GM10248 (cell line): ENCODE measurements around the gene SCRN3.
"Not testable (repeated sequence)": the region's sequence is repeated elsewhere in the genome, so short reads cannot be mapped to it uniquely, and the experiment has no call there.

Experiments
- CTCF ChIA-PET: fragments of 300-600 bp; sonication (Branson Sonifier 250); formaldehyde crosslinking; extraction: SDS; loops from one replicate; lab custom pipeline; 2021; ENCODE audit warnings: antibody characterized with exemption; lab: Yijun Ruan, JAX
- POLR2A ChIA-PET: fragments of 350-650 bp; sonication (Branson Sonifier 250); formaldehyde crosslinking; extraction: SDS; loops from one replicate; lab custom pipeline; 2020; ENCODE audit warnings: antibody characterized with exemption; lab: Yijun Ruan, JAX
- DNase-seq: peaks from one replicate; pipeline ENCODE4 v3.0.0; 2012; ENCODE audit errors: extremely low spot score
- TF ChIP-seq, protein P1 (sequence below): IDR thresholded peaks from 2 replicates; pipeline ENCODE4 v1.5.1; 2012; ENCODE audit warnings: mild to moderate bottlenecking, low read depth; ENCODE audit errors: extremely low read depth, missing control alignments, control extremely low read depth

SCRN3 gene, protein sequence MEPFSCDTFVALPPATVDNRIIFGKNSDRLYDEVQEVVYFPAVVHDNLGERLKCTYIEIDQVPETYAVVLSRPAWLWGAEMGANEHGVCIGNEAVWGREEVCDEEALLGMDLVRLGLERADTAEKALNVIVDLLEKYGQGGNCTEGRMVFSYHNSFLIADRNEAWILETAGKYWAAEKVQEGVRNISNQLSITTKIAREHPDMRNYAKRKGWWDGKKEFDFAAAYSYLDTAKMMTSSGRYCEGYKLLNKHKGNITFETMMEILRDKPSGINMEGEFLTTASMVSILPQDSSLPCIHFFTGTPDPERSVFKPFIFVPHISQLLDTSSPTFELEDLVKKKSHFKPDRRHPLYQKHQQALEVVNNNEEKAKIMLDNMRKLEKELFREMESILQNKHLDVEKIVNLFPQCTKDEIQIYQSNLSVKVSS

DNA sequence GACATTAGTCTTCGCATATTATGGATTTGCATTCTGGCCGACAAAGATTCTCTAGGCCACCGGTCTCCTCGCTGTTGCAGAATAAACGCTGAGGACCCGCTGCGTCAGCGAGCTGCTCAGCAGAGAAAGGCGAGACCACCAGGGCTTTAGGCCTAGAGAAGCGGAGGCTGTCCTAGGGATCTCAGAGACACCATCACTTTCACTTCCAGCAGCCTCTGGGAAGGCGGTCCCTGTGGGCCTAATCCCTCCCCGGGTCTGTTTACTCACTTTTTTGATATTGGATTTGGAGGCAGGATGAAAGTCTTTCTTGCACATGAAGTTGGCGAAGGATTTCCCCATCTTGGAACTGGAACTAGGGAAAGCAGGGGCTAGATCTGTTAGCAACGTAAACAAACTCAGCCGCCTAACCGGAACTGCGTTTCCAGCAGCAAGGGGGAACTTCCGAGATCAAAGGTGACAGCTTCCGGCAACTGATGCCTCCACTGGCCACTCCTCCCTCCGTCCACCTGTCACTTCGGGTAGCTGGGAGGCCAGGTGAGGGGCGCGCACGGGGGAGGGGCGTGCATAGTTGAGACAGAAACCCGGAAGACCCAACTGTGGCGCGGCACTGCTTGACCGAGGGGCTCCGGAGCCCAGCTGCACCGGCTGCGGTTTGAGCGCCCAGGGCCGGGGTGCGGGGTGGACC, at the start of gene SCRN3:
Gene SCRN3 (plus strand): TSS at position 447 of the 685 bp plus-strand sequence. CDS start 2,554 bp downstream, outside the sequence.
- CTCF ChIA-PET, result interaction anchor here (0.9 to 1.4 kb wide), 6 partner anchors 10 to 152 kb away, joined by 3 to 4 read pairs (median 3); partner anchors contain the start of gene GPR155
- POLR2A ChIA-PET, result interaction anchor here (0.5 kb wide), 1 partner anchor 432 kb away, joined by 3 read pairs; no protein-coding TSS in a partner anchor
- TF ChIP-seq, protein P1, sequence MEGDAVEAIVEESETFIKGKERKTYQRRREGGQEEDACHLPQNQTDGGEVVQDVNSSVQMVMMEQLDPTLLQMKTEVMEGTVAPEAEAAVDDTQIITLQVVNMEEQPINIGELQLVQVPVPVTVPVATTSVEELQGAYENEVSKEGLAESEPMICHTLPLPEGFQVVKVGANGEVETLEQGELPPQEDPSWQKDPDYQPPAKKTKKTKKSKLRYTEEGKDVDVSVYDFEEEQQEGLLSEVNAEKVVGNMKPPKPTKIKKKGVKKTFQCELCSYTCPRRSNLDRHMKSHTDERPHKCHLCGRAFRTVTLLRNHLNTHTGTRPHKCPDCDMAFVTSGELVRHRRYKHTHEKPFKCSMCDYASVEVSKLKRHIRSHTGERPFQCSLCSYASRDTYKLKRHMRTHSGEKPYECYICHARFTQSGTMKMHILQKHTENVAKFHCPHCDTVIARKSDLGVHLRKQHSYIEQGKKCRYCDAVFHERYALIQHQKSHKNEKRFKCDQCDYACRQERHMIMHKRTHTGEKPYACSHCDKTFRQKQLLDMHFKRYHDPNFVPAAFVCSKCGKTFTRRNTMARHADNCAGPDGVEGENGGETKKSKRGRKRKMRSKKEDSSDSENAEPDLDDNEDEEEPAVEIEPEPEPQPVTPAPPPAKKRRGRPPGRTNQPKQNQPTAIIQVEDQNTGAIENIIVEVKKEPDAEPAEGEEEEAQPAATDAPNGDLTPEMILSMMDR, result no peak
- peak; percentile 93 for DNase-seq

DNA sequence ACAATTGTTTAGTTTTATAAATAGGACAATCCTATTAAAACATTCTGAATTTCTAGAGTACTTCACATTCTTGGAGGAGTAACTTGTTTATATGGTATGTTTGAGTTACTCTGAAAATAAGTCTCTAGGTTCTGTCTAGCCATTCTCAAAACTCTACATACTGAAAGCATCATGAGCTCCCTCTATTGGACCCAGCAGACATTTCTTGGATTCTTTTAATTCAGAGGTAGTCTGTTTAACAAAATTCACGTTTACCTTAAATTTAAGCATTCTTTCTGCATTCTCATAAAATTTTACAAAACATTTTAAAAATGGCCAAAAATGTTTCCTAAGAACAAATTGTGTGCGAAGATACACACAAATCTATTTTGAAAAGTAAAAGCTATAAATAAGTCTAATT, 45.5 kb upstream of the SCRN3 start:
- TF ChIP-seq, protein P1, result no peak
- CTCF ChIA-PET, result interaction anchor here (1.9 to 2.9 kb wide), 2 partner anchors 9 to 13 kb away, joined by 5 to 17 read pairs; no protein-coding TSS in a partner anchor
- no peak for DNase-seq
- POLR2A ChIA-PET, result no interaction called here

DNA sequence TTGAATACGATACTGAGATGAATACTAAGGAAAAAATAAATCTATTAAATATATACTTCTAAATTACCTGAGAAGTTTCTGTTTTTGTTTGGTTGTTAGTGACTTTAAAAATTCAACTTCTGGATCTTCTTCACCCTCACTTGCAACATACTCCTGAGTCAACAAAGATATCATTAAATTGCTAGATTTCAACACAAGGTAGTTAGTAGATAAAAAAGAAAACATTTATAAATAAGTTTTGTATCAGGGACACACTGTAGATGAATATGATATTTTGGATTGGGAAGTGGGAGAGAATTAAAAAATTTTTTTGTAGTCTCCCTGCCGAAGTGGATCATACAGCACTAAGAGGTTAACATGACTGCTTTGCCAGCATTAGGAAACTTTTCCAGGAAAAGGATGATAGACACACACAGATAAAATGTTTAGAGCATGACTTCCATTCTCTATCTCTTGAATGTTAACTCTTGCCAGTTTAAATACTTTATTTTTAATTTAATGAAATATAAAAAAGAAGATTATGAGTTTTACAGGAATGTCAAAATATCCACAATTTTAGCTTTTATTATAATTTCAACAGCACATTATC, 44.8 kb upstream of the SCRN3 start:
- POLR2A ChIA-PET, result no interaction called here

DNA sequence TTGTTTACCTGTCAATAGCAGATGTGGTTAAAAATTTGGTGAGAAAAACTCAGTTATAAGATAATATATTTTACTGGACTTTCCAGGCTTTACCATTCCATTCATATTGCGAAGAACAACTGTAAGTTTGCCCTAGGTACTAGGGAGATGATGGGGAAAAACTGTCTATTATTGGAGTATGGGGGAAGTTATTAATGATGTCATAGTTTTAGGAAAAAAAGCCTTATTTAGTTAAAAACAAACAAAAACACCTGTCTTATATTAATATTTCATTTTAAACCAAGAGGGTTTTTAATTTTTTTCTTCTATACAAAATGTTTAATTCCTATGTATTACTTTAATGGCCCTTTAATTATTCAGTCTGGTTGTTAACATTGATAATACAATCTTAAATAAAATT, 42.5 kb upstream of the SCRN3 start:
- CTCF ChIA-PET, result interaction anchor here (1.1 to 1.2 kb wide), 2 partner anchors 9 to 12 kb away, joined by 3 to 4 read pairs; no protein-coding TSS in a partner anchor
- TF ChIP-seq, protein P1, result no peak
- POLR2A ChIA-PET, result no interaction called here
- no peak for DNase-seq

More for the DNA sequence above, 44.8 kb upstream of the SCRN3 start:
- DNase-seq, result no peak
- TF ChIP-seq, protein P1, result no peak
- CTCF ChIA-PET, result interaction anchor here (1.7 to 2.9 kb wide), 3 partner anchors 9 to 14 kb away, joined by 4 to 17 read pairs (median 5); no protein-coding TSS in a partner anchor

DNA sequence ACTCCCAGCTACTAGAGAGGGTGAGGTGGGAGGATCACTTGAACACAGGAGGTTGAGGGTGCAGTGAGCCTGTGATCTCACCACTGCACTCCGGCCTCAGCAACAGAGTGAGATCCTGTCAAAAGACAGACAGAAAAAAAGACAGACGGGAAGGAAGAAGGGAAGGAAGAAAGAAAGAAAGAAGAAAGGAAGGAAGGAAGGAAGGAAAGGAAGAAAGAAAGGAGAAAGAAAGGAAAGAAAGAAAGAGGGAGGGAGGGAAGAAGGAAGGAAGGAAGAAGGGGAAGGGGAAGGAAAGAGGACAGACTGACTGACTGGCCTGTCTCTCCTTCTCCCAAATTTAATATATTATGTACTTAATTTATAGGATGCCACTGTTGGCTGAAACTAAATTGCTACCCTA, 39.2 kb upstream of the SCRN3 start:
- POLR2A ChIA-PET, result no interaction called here
- CTCF ChIA-PET, result interaction anchor here (1.7 to 2.0 kb wide), 2 partner anchors 12 to 16 kb away, joined by 5 to 13 read pairs; no protein-coding TSS in a partner anchor
- no peak for DNase-seq

DNA sequence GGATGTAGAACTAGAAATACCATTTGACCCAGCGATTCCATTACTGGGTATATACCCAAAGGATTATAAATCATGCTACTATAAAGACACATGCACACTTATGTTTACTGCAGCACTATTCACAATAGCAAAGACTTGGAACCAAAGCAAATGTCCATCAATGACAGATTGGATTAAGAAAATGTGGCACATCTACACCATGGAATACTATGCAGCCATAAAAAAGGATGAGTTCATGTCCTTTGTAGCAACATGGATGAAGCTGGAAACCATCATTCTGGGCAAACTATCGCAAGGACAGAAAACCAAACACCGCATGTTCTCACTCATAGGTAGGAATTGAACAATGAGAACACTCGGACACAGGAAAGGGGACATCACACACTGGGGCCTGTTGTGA, 35.9 kb upstream of the SCRN3 start:
- DNase-seq, CTCF ChIA-PET, POLR2A ChIA-PET: not testable (repeated sequence)

More for the DNA sequence above, 39.2 kb upstream of the SCRN3 start:
- TF ChIP-seq, protein P1, result no peak
